Measurements from ENCODE around the gene CACNB4.

Gene CACNB4

DNA sequence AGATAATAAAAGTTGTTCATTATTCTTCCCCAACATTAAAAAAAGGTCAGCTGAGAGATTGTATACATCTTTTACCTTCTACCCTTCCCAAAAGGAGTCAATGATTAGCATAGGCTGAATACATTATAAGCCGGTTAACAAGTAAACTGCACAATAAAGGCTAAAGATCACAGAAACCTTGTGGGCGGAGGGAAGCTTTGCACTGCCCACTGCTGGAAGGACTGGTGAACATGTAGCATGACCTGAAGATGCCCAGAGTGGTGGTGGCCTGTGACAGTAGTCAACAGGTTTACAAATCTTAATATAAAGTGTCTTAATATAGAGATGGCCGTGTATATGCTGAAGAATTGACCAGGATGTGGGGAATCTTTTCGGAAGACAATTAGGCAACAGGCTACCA, 306.3 kb downstream of the CACNB4 start:
- in situ Hi-C loops (cut with HindIII; ENCODE audit: low sequenced_read_pairs), result no loop called here
- TF ChIP-seq, protein P1, sequence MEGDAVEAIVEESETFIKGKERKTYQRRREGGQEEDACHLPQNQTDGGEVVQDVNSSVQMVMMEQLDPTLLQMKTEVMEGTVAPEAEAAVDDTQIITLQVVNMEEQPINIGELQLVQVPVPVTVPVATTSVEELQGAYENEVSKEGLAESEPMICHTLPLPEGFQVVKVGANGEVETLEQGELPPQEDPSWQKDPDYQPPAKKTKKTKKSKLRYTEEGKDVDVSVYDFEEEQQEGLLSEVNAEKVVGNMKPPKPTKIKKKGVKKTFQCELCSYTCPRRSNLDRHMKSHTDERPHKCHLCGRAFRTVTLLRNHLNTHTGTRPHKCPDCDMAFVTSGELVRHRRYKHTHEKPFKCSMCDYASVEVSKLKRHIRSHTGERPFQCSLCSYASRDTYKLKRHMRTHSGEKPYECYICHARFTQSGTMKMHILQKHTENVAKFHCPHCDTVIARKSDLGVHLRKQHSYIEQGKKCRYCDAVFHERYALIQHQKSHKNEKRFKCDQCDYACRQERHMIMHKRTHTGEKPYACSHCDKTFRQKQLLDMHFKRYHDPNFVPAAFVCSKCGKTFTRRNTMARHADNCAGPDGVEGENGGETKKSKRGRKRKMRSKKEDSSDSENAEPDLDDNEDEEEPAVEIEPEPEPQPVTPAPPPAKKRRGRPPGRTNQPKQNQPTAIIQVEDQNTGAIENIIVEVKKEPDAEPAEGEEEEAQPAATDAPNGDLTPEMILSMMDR (IDR thresholded peaks at IDR 0.05; ENCODE audit: low read depth, low read length, missing control alignments), result no peak
- H3K4me3 ChIP-seq (ENCODE audit: low read depth, low read length), result no peak overlapping the region
- DNase-seq (ENCODE audit: low read depth), result no peak

DNA sequence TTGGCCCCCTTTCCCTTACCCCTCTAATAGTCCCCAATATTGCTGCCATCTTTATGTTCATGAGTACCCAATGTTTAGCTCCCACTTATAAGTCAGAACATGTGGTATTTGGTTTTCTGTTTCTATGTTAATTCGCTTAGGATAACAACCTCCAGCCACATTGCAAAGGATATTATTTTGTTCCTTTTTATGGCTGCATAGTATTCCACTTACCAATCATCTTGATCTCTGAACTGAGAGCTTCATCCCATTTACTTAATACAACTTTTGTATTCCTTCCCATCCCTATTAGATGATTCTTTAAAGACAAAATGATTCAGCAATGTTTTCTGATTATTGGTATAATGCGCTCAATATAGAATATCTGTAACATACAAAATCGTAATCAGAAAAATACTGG, 307.3 kb downstream of the CACNB4 start:
- H3K4me3 ChIP-seq (ENCODE audit: low read depth, low read length), result no peak overlapping the region
- no peak for DNase-seq (ENCODE audit: low read depth)
- TF ChIP-seq, protein P1 (IDR thresholded peaks at IDR 0.05; ENCODE audit: low read depth, low read length, missing control alignments), result no peak
- in situ Hi-C loops (cut with HindIII; ENCODE audit: low sequenced_read_pairs), result no loop called here

DNA sequence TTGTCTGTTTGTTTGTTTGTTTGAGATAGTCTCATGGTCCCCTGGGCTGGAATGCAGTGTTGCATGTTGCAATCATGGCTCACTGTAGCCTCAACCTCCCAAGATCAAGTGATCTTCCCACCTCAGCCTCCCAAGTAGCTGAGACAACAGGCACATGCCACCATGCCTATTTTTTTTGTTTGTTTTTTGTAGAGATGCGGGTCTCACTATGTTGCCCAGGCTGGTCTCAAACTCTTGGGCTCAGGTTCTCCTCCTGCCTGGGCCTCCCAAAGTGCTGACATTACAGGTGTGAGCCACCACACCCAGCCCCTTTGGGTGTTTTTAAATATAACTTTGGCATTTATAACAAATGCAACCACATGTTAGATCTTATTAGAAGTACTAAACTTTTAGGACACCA, 308.2 kb downstream of the CACNB4 start:
- no peak overlapping the region for H3K4me3 ChIP-seq (ENCODE audit: low read depth, low read length)
- no peak for DNase-seq (ENCODE audit: low read depth)
- TF ChIP-seq, protein P1 (IDR thresholded peaks at IDR 0.05; ENCODE audit: low read depth, low read length, missing control alignments), result no peak
- in situ Hi-C loops (cut with HindIII; ENCODE audit: low sequenced_read_pairs), result no loop called here

DNA sequence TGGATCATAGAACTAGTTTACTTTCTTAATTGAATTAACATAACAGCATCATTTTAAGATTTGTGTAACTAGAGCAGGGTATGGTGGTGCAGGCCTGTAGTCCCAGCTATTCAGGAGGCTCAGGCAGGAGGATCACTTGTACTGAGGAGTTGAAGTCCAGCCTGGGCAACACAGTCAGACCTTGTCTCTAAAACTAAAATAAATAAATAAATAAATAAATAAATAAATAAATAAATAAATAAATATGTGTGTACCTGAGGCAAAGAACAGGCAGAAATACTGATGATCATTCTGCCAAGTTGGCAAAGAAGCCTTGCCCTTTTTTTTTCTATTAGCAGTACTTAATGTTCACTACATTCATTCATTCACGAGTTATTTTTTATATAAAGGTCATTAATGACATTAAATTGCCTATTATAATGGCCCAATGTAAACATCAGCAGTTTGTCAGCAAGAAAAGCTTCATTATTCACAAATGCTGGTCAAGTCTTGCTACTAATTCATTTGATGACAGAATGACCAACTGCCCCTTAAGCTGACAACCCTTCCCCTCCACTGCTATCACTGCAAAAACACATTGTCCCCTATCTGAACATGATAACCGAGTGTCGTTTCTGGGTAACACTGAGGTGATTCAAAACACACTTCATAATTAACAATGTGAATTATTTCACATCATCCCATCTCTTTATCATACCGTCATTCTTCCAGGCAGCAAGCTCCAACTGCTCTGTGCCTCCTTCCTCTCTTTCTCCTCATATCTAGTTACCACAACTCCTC, 309.6 kb downstream of the CACNB4 start:
- in situ Hi-C loops (cut with HindIII; ENCODE audit: low sequenced_read_pairs), result no loop called here
- TF ChIP-seq, protein P1 (IDR thresholded peaks at IDR 0.05; ENCODE audit: low read depth, low read length, missing control alignments), result no peak
- DNase-seq (ENCODE audit: low read depth), result no peak
- no peak overlapping the region for H3K4me3 ChIP-seq (ENCODE audit: low read depth, low read length)

DNA sequence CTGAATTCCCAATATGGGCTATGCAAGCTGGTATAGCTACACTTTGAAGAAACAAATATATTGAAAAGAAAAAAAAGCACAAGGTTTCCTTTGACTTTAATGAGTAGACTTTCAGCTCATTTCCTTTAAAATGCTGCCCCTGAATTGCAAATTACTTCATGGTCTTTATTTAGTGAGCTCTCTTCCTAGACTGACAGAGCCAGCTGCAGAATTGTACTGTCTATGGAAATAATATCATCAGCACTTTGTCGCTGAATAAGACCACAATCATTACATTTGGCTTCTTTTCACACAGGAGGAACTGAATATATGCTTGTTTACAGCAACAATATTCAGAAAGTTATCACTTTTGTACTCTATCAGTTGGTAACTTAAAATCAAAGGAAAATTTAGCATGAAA, 312.4 kb downstream of the CACNB4 start:
- H3K4me3 ChIP-seq (ENCODE audit: low read depth, low read length), result no peak overlapping the region
- DNase-seq (ENCODE audit: low read depth), result no peak
- in situ Hi-C loops (cut with HindIII; ENCODE audit: low sequenced_read_pairs), result no loop called here
- TF ChIP-seq, protein P1 (IDR thresholded peaks at IDR 0.05; ENCODE audit: low read depth, low read length, missing control alignments), result no peak

GRCh38 chr2:151786077-151786476, 312.8 kb downstream of the CACNB4 start:
- in situ Hi-C loops (cut with HindIII; ENCODE audit: low sequenced_read_pairs), result no loop called here
- no peak for DNase-seq (ENCODE audit: low read depth)
- TF ChIP-seq, protein P1 (IDR thresholded peaks at IDR 0.05; ENCODE audit: low read depth, low read length, missing control alignments), result no peak
- no peak overlapping the region for H3K4me3 ChIP-seq (ENCODE audit: low read depth, low read length)
